GM12878 (cell line): ENCODE measurements around the gene AP3D1. TPM values are rescaled to one million over a fixed set of nuclear protein-coding genes. Genes with fewer than 3 reads are reported as not detected.

ENCODE experiments used
- ATF2 ChIP-seq: IDR thresholded peaks from 2 replicates; pipeline ENCODE4 v1.6.1; 2012; ENCODE audit warnings: low read length, inconsistent platforms
- BRCA1 ChIP-seq: IDR thresholded peaks from 2 replicates; pipeline ENCODE4 v1.6.1; 2011; ENCODE audit warnings: low read depth, low read length, improper control_type of control experiment
- CHD1 ChIP-seq: IDR thresholded peaks from 2 replicates; pipeline ENCODE4 v1.6.1; 2012; ENCODE audit warnings: low read depth, low read length, improper control_type of control experiment
- FOS ChIP-seq: IDR thresholded peaks from 3 replicates; pipeline ENCODE4 v1.6.1; 2011; ENCODE audit warnings: borderline replicate concordance; ENCODE audit not compliant: insufficient read length; ENCODE audit errors: extremely low read depth
- GABPA ChIP-seq: IDR thresholded peaks from 2 replicates; pipeline ENCODE4 v1.6.1; 2014; ENCODE audit warnings: antibody characterized with exemption, low read depth, mild to moderate bottlenecking, inconsistent platforms
- GATAD2B ChIP-seq: fragments of 450-650 bp; conservative IDR thresholded peaks from 2 replicates; pipeline ENCODE4 v1.6.1; 2017; ENCODE audit warnings: low read depth, mild to moderate bottlenecking, moderate library complexity
- HDAC2 ChIP-seq: fragments of 200-600 bp; sonication (generic); IDR thresholded peaks from 2 replicates; pipeline ENCODE4 v1.6.1; 2017
- IRF5 ChIP-seq: fragments of 450-650 bp; IDR thresholded peaks from 2 replicates; pipeline ENCODE4 v1.6.1; 2017; ENCODE audit warnings: borderline replicate concordance
- MXI1 ChIP-seq: fragments of 150-350 bp; IDR thresholded peaks from 2 replicates; pipeline ENCODE4 v1.6.1; 2011; ENCODE audit warnings: low read depth, mild to moderate bottlenecking, inconsistent platforms, low read length, improper control_type of control experiment
- NFXL1 ChIP-seq: fragments of 450-650 bp; IDR thresholded peaks from 2 replicates; pipeline ENCODE4 v1.6.1; 2017; ENCODE audit warnings: antibody characterized with exemption, mild to moderate bottlenecking, borderline replicate concordance
- NR2F1 ChIP-seq: fragments of 450-650 bp; conservative IDR thresholded peaks from 2 replicates; pipeline ENCODE4 v1.6.1; 2017; ENCODE audit warnings: mild to moderate bottlenecking
- RBBP5 ChIP-seq: fragments of 200-600 bp; sonication (generic); conservative IDR thresholded peaks from 2 replicates; pipeline ENCODE4 v1.6.1; 2016
- SIN3A ChIP-seq: IDR thresholded peaks from 2 replicates; pipeline ENCODE4 v1.6.1; 2012; ENCODE audit warnings: low read depth, low read length, improper control_type of control experiment
- SIX5 ChIP-seq: IDR thresholded peaks from 2 replicates; pipeline ENCODE4 v1.6.1; 2011; ENCODE audit warnings: mild to moderate bottlenecking, low read depth, low read length, moderate library complexity; ENCODE audit not compliant: severe bottlenecking
- STAT1 ChIP-seq: fragments of 450-650 bp; conservative IDR thresholded peaks from 2 replicates; pipeline ENCODE4 v1.6.1; 2014; ENCODE audit warnings: antibody characterized with exemption, mild to moderate bottlenecking
- TAF1 ChIP-seq: IDR thresholded peaks from 2 replicates; pipeline ENCODE4 v1.6.1; 2011; ENCODE audit warnings: mild to moderate bottlenecking, low read depth, low read length, borderline replicate concordance
- TBL1XR1 ChIP-seq: IDR thresholded peaks from 2 replicates; pipeline ENCODE4 v1.6.1; 2012; ENCODE audit warnings: low read depth, low read length, improper control_type of control experiment
- ZBTB40 ChIP-seq: fragments of 450-650 bp; IDR thresholded peaks from 2 replicates; pipeline ENCODE4 v1.6.1; 2016; ENCODE audit warnings: mild to moderate bottlenecking, moderate library complexity, borderline replicate concordance
- ZNF24 ChIP-seq: fragments of 450-650 bp; IDR thresholded peaks from 2 replicates; pipeline ENCODE4 v1.6.1; 2017; ENCODE audit warnings: antibody characterized with exemption, mild to moderate bottlenecking
- ZNF384 ChIP-seq: IDR thresholded peaks from 2 replicates; pipeline ENCODE4 v1.6.1; 2012; ENCODE audit warnings: low read depth, mild to moderate bottlenecking, low read length, improper control_type of control experiment, borderline replicate concordance
- polyA plus RNA-seq, 11 experiments: library from polyadenylated mRNA; depleted of rRNA in 4 of 11; unstranded in 6 of 11; stranded (reverse) in 5 of 11; fragments of >200 nt; fragmentation: Nextera tagmentation in 4 of 11; fragmentation: Illumina TruSeq in 1 of 11; extraction: Ambion mirVana in 4 of 11; extraction: Trizol in 1 of 11; gene quantifications; 1 replicate in 1 of 11; 2 replicates in 10 of 11; pipeline versions ENCODE4 v1.2.1 to v1.2.3, GENCODE V29; 2011 to 2016; ENCODE audit warnings: inconsistent platforms in 2 of 11, missing spikeins in 2 of 11, low read depth in 1 of 11
- total RNA-seq, 4 experiments: library from RNA; depleted of rRNA in 3 of 4; stranded (reverse); fragments of >200 nt in 3 of 4; fragmentation: Illumina TruSeq in 1 of 4; extraction: Trizol in 1 of 4; gene quantifications; 2 replicates each; pipeline versions ENCODE4 v1.2.1 to v1.2.3, GENCODE V29; 2013 to 2021
- TF ChIP-seq, protein P1 (sequence below): fragments of 450-650 bp; IDR thresholded peaks from 2 replicates; pipeline ENCODE4 v1.6.1; 2014; ENCODE audit warnings: mild to moderate bottlenecking

AP3D1 gene
- total and polyA plus RNA-seq, 10 of the 15 experiments (the other 5 are each of a cell fraction or from before 2014, with no cell fraction given), result 1.5 to 108 (median 59.1) TPM

GRCh38 chr19:2087621-2088100, 63.7 kb downstream of the AP3D1 start (continued):
- TF ChIP-seq TAF1, result no peak
- no peak for TF ChIP-seq MXI1
- 0 out of 2 replicates have a peak, but pooled peaks have one; percentile 41 for TF ChIP-seq ZNF24
- TF ChIP-seq GABPA, result no peak
- TF ChIP-seq GATAD2B, result peak; percentile 61
- no peak for TF ChIP-seq ZNF384
- no peak for TF ChIP-seq BRCA1
- TF ChIP-seq RBBP5, result no peak
- TF ChIP-seq ATF2, result no peak
- TF ChIP-seq CHD1, result no peak
- no peak for TF ChIP-seq FOS
- no peak for TF ChIP-seq IRF5
- no peak for TF ChIP-seq ZBTB40
- TF ChIP-seq STAT1, result no peak
- TF ChIP-seq SIN3A, result no peak
- no peak for TF ChIP-seq NFXL1
- TF ChIP-seq NR2F1, result no peak
- no peak for TF ChIP-seq SIX5
- TF ChIP-seq, protein P1, sequence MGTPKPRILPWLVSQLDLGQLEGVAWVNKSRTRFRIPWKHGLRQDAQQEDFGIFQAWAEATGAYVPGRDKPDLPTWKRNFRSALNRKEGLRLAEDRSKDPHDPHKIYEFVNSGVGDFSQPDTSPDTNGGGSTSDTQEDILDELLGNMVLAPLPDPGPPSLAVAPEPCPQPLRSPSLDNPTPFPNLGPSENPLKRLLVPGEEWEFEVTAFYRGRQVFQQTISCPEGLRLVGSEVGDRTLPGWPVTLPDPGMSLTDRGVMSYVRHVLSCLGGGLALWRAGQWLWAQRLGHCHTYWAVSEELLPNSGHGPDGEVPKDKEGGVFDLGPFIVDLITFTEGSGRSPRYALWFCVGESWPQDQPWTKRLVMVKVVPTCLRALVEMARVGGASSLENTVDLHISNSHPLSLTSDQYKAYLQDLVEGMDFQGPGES, result no peak
- no peak; the same call in 1 of the 2 replicates for TF ChIP-seq HDAC2
- 0 out of 2 replicates have a peak, but pooled peaks have one; percentile 41 for TF ChIP-seq TBL1XR1
